HepG2 (cell line): ENCODE results near the gene ADGRV1. TPM values are rescaled to one million over a fixed set of nuclear protein-coding genes. Genes with fewer than 3 reads are reported as not detected.

ENCODE experiments used
- ATAC-seq: fragments of 200-7000 bp; cut with Tn5 transposase; 3 replicates; pipeline ENCODE4 v1.9.1; 2020; ENCODE audit warnings: mild to moderate bottlenecking, moderate library complexity
- BruUV-seq: library from RNA; stranded (reverse); fragments of 400-500 nt; replicated peaks from 2 replicates; lab custom pipeline; 2021; lab: Mats Ljungman, UMichigan
- CTCF ChIA-PET: fragments of 300-600 bp; formaldehyde crosslinking; extraction: SDS; loops from one replicate; lab custom pipeline; 2021; ENCODE audit warnings: low total read pairs, inconsistent platforms, low intra/inter-chr PET ratio; lab: Yijun Ruan, JAX
- POLR2A ChIA-PET: fragments of 350-600 bp; sonication (Branson Sonifier 250); formaldehyde crosslinking; loops from one replicate; lab custom pipeline; 2020; ENCODE audit warnings: antibody characterized with exemption, inconsistent platforms; lab: Yijun Ruan, JAX
- DNase-seq: peaks from one replicate; pipeline ENCODE4 v3.0.0-alpha.2; 2015; ENCODE audit warnings: low spot score
- FAIRE-seq: peaks from 3 replicates; lab custom pipeline; 2011; peaks lifted over from hg19 to GRCh38; lab: Jason Lieb, UNC
- H2AFZ ChIP-seq: one replicate; pipeline ENCODE4 v1.6.1; 2011; ENCODE audit warnings: low read length, inconsistent platforms
- H3K27ac ChIP-seq: fragments of 300-600 bp; 3 replicates; pipeline ENCODE4 v1.8.0; 2011; ENCODE audit warnings: mixed run types, mild to moderate bottlenecking, mixed read lengths, low read length, inconsistent platforms; ENCODE audit not compliant: insufficient read depth; ENCODE audit errors: extremely low read length
- H3K27me3 ChIP-seq, 2 experiments: fragments of 200-600 bp in 1 of 2; 2 replicates in 1 of 2; 3 replicates in 1 of 2; pipeline versions ENCODE4 v1.6.0 to v1.8.0; 2011; ENCODE audit warnings: low read length in 2 of 2, mild to moderate bottlenecking in 2 of 2, moderate library complexity in 2 of 2, inconsistent platforms in 1 of 2; ENCODE audit not compliant: insufficient read depth in 2 of 2, control insufficient read depth in 1 of 2
- H3K36me3 ChIP-seq, 2 experiments: fragments of 200-600 bp in 1 of 2; replicated peaks in 1 of 2; 2 replicates in 1 of 2; 3 replicates in 1 of 2; pipeline versions ENCODE4 v1.5.1 to v1.8.0; 2011; ENCODE audit warnings: low read length in 2 of 2, inconsistent platforms in 1 of 2; ENCODE audit not compliant: insufficient read depth in 2 of 2, control insufficient read depth in 1 of 2
- H3K4me1 ChIP-seq: 2 replicates; pipeline ENCODE4 v1.5.1; 2012; ENCODE audit warnings: low read length, inconsistent platforms; ENCODE audit not compliant: insufficient read depth
- H3K4me2 ChIP-seq: 2 replicates; pipeline ENCODE4 v1.6.0; 2011; ENCODE audit warnings: low read depth, low read length, inconsistent platforms
- H3K4me3 ChIP-seq, 3 experiments: fragments of 200-600 bp in 1 of 3; sonication (generic), shearing (Covaris generic) in 1 of 3; replicated peaks in 1 of 3; 2 replicates each; pipeline ENCODE4 v1.5.1; 2011 to 2016; ENCODE audit warnings: low read length in 3 of 3, inconsistent platforms in 2 of 3, low read depth in 2 of 3, mild to moderate bottlenecking in 2 of 3, control low read depth in 1 of 3, mixed read lengths in 1 of 3; ENCODE audit not compliant: insufficient read depth in 1 of 3
- H3K79me2 ChIP-seq: one replicate; pipeline ENCODE4 v1.6.1; 2011; ENCODE audit warnings: low read length, inconsistent platforms; ENCODE audit not compliant: insufficient read depth
- H3K9ac ChIP-seq: 2 replicates; pipeline ENCODE4 v1.6.0; 2011; ENCODE audit warnings: mild to moderate bottlenecking, low read depth, low read length, inconsistent platforms; ENCODE audit not compliant: insufficient read depth
- H3K9me3 ChIP-seq: 2 replicates; pipeline ENCODE4 v1.5.1; 2012; ENCODE audit warnings: mild to moderate bottlenecking, low read length
- H4K20me1 ChIP-seq: 2 replicates; pipeline ENCODE4 v1.6.0; 2011; ENCODE audit warnings: inconsistent platforms, mild to moderate bottlenecking, low read length, moderate library complexity; ENCODE audit not compliant: insufficient read depth
- CC2D1A ChIP-seq: sonication (generic); formaldehyde crosslinking; IDR thresholded peaks from 2 replicates; pipeline ENCODE4 v1.8.1; 2023; ENCODE audit warnings: mild to moderate bottlenecking, missing genetic modification reagents
- EP300 ChIP-seq, 3 experiments: sonication (generic) in 1 of 3; formaldehyde crosslinking in 1 of 3; IDR thresholded peaks; 2 replicates each; pipeline versions ENCODE4 v1.5.1 to v1.6.1; 2011 to 2020; ENCODE audit warnings: low read depth in 2 of 3, low read length in 2 of 3, borderline replicate concordance in 1 of 3, improper control_type of control experiment in 1 of 3, mild to moderate bottlenecking in 1 of 3, missing genetic modification reagents in 1 of 3, moderate library complexity in 1 of 3
- FOSL2 ChIP-seq: sonication (generic); formaldehyde crosslinking; IDR thresholded peaks from 2 replicates; pipeline ENCODE4 v1.4.0; 2020; ENCODE audit warnings: missing genetic modification reagents
- FOXA1 ChIP-seq, 2 experiments: fragments of 450-650 bp in 1 of 2; sonication (generic) in 1 of 2; formaldehyde crosslinking in 1 of 2; IDR thresholded peaks; 2 replicates each; pipeline versions ENCODE4 v1.4.0 to v1.6.1; 2016 to 2020; ENCODE audit warnings: missing genetic modification reagents in 1 of 2
- NCOA2 ChIP-seq: sonication (generic); formaldehyde crosslinking; IDR thresholded peaks from 2 replicates; pipeline ENCODE4 v1.8.0; 2022; ENCODE audit warnings: inconsistent platforms
- PITX1 ChIP-seq: sonication (generic); formaldehyde crosslinking; IDR thresholded peaks from 2 replicates; pipeline ENCODE4 v1.5.1; 2020; ENCODE audit warnings: mild to moderate bottlenecking, missing genetic modification reagents
- RARA ChIP-seq: IDR thresholded peaks from 2 replicates; pipeline ENCODE4 v1.6.1; 2016; ENCODE audit warnings: missing genetic modification reagents, missing compliant biosample characterization
- SOX13 ChIP-seq, 3 experiments: fragments of 450-650 bp in 1 of 3; sonication (generic) in 1 of 3; formaldehyde crosslinking in 1 of 3; IDR thresholded peaks in 2 of 3; conservative IDR thresholded peaks in 1 of 3; 2 replicates each; pipeline versions ENCODE4 v1.5.0 to v1.6.1; 2016 to 2020; ENCODE audit warnings: antibody characterized with exemption in 1 of 3, mild to moderate bottlenecking in 1 of 3, missing compliant biosample characterization in 1 of 3, missing genetic modification reagents in 1 of 3, moderate library complexity in 1 of 3
- TCF7 ChIP-seq: sonication (generic); IDR thresholded peaks from 2 replicates; pipeline ENCODE4 v1.6.1; 2016; ENCODE audit warnings: antibody characterized with exemption, low read depth
- TEAD3 ChIP-seq: optimal IDR thresholded peaks from 2 replicates; pipeline ENCODE3; 2016; ENCODE audit warnings: borderline replicate concordance
- ZNF121 ChIP-seq: sonication (generic); formaldehyde crosslinking; IDR thresholded peaks from 2 replicates; pipeline ENCODE4 v1.5.0; 2020; ENCODE audit warnings: mild to moderate bottlenecking, missing genetic modification reagents
- ZNF143 ChIP-seq: sonication (generic); formaldehyde crosslinking; IDR thresholded peaks from 2 replicates; pipeline ENCODE4 v1.4.0; 2020; ENCODE audit warnings: missing genetic modification reagents
- ZNF44 ChIP-seq: sonication (generic); formaldehyde crosslinking; IDR thresholded peaks from 2 replicates; pipeline ENCODE4 v1.5.1; 2020; ENCODE audit warnings: mild to moderate bottlenecking, missing genetic modification reagents
- WGBS: methylation state at CpG from one replicate; pipeline ENCODE4 v1.1.6; 2017; ENCODE audit warnings: low lambda C conversion rate; 5-methylcytosine and 5-hydroxymethylcytosine counted together
- in situ Hi-C: cut with HindIII; loops from 2 replicates; pipeline ENCODE4 v1.10.0; 2017; ENCODE audit warnings: low pct_unique_long_range_greater_than_20kb; ENCODE audit not compliant: extremely low pct_ligation_motif_present
- intact Hi-C: fragments of 100-400 bp; cut with micrococcal nuclease; formaldehyde crosslinking; loops from one replicate; pipeline ENCODE4 v1.10.0; 2022; ENCODE audit not compliant: unreplicated experiment
- polyA plus RNA-seq, 8 experiments: library from polyadenylated mRNA; depleted of rRNA in 3 of 8; stranded (reverse) in 7 of 8; unstranded in 1 of 8; fragments of >200 nt; fragmentation: Illumina TruSeq in 4 of 8; extraction: Trizol in 4 of 8; gene quantifications; 2 replicates each; pipeline versions ENCODE4 v1.2.1 to v1.2.3, GENCODE V29; 2011 to 2016; ENCODE audit warnings: low read depth in 4 of 8, missing spikeins in 1 of 8, mixed read lengths in 1 of 8; ENCODE audit not compliant: insufficient read depth in 1 of 8
- total RNA-seq, 5 experiments: library from RNA; depleted of rRNA; stranded (reverse); fragments of >200 nt; fragmentation: Illumina TruSeq; extraction: Trizol; gene quantifications; 2 replicates each; pipeline ENCODE4 v1.2.3, GENCODE V29; 2016; ENCODE audit warnings: low read depth in 1 of 5
- TF ChIP-seq, protein P1 (sequence below): IDR thresholded peaks from 2 replicates; pipeline ENCODE4 v1.4.0; 2020; ENCODE audit warnings: mild to moderate bottlenecking, missing genetic modification reagents
- TF ChIP-seq, protein P2 (sequence below): sonication (generic); formaldehyde crosslinking; IDR thresholded peaks from 2 replicates; pipeline ENCODE4 v1.4.0; 2020; ENCODE audit warnings: missing genetic modification reagents; ENCODE audit errors: not compliant biosample characterization

ADGRV1 gene
- total and polyA plus RNA-seq, 2 of the 13 experiments (the other 11 are each of a cell fraction or from before 2014, with no cell fraction given) = 1.7 to 3.9 TPM

DNA sequence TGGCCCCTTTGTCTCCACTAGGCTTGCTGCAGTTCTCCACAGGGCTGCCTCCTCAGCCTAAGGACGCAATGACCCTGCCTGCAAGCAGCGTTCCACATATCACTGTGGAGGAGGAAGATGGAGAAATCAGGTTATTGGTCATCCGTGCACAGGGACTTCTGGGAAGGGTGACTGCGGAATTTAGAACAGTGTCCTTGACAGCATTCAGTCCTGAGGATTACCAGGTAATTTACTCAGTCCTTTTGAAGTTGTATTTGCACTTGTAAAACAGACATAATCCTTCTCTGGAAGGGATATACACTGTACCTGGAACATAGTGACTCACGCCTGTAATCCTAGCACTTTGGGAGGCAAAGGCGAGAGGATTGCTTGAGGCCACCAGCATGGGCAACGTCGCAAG is 116.6 kb downstream of the ADGRV1 start:
- ChIA-PET CTCF (no interaction called here), POLR2A (no interaction called here)
- Histone ChIP-seq H3K9me3 (no peaks in the 10 kb centered on the region), H3K27ac (no peak overlapping the region), H2AFZ (no peak overlapping the region), H3K4me3 (no peak overlapping the region), H3K4me2 (no peak overlapping the region; the same call in 1 of the 2 replicates), H3K79me2 (no peaks in the 10 kb centered on the region), H3K27me3 (no peaks in the 10 kb centered on the region), H3K36me3 (no peaks in the 10 kb centered on the region), H3K4me1 (no peaks in the 10 kb centered on the region; the same call in 1 of the 2 replicates), H3K9ac (no peak overlapping the region), H4K20me1 (no peaks in the 10 kb centered on the region)
- in situ Hi-C loops = no loop called here
- TF ChIP-seq PITX1 (CRISPR knock-in tag) (peak; percentile 42; the same call in 1 of the 2 replicates), TCF7 (peak; percentile 63; the same call in 1 of the 2 replicates), RARA (CRISPR knock-in tag) (0 out of 2 replicates have a peak, but pooled peaks have one; percentile 8), ZNF121 (CRISPR knock-in tag) (no peak), CC2D1A (CRISPR knock-in tag) (no peak), EP300 (IDR thresholded peaks at IDR 0.05; ENCODE audit: low read depth in 2 of 2, low read length in 2 of 2) (peak in 1 of 2 experiments; percentile 48; a peak in 1 of 4 replicates), EP300 (CRISPR knock-in tag; IDR thresholded peaks at IDR 0.05; ENCODE audit: borderline replicate concordance) (0 out of 2 replicates have a peak, but pooled peaks have one; percentile 35), NCOA2 (CRISPR knock-in tag) (peak; percentile 57; the same call in 1 of the 2 replicates), FOSL2 (CRISPR knock-in tag) (peak; percentile 81), ZNF143 (peak; percentile 66), TEAD3 (CRISPR knock-in tag) (peak; percentile 18), SOX13 (IDR thresholded peaks at IDR 0.05) (no peak), SOX13 (CRISPR knock-in tag; conservative IDR thresholded peaks at IDR 0.05 in 1 of 2, IDR thresholded peaks at IDR 0.05 in 1 of 2) (peak in 1 of 2 experiments; percentile 35; a peak in 1 of 4 replicates), ZNF44 (CRISPR knock-in tag) (no peak), FOXA1 (IDR thresholded peaks at IDR 0.05) (no peak), FOXA1 (CRISPR knock-in tag; IDR thresholded peaks at IDR 0.05) (peak; percentile 31; the same call in 1 of the 2 replicates)
- TF ChIP-seq, protein P1, sequence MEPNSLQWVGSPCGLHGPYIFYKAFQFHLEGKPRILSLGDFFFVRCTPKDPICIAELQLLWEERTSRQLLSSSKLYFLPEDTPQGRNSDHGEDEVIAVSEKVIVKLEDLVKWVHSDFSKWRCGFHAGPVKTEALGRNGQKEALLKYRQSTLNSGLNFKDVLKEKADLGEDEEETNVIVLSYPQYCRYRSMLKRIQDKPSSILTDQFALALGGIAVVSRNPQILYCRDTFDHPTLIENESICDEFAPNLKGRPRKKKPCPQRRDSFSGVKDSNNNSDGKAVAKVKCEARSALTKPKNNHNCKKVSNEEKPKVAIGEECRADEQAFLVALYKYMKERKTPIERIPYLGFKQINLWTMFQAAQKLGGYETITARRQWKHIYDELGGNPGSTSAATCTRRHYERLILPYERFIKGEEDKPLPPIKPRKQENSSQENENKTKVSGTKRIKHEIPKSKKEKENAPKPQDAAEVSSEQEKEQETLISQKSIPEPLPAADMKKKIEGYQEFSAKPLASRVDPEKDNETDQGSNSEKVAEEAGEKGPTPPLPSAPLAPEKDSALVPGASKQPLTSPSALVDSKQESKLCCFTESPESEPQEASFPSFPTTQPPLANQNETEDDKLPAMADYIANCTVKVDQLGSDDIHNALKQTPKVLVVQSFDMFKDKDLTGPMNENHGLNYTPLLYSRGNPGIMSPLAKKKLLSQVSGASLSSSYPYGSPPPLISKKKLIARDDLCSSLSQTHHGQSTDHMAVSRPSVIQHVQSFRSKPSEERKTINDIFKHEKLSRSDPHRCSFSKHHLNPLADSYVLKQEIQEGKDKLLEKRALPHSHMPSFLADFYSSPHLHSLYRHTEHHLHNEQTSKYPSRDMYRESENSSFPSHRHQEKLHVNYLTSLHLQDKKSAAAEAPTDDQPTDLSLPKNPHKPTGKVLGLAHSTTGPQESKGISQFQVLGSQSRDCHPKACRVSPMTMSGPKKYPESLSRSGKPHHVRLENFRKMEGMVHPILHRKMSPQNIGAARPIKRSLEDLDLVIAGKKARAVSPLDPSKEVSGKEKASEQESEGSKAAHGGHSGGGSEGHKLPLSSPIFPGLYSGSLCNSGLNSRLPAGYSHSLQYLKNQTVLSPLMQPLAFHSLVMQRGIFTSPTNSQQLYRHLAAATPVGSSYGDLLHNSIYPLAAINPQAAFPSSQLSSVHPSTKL (CRISPR knock-in tag) = peak; percentile 55
- TF ChIP-seq, protein P2, sequence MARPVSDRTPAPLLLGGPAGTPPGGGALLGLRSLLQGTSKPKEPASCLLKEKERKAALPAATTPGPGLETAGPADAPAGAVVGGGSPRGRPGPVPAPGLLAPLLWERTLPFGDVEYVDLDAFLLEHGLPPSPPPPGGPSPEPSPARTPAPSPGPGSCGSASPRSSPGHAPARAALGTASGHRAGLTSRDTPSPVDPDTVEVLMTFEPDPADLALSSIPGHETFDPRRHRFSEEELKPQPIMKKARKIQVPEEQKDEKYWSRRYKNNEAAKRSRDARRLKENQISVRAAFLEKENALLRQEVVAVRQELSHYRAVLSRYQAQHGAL (CRISPR knock-in tag) = no peak
- FAIRE-seq (no peak), ATAC-seq (peak; percentile 91), DNase-seq (peak; percentile 66)
- 1% methylated on average over 6 of the region's 8 CpGs for WGBS
- intact Hi-C loops = no loop called here
- BruUV-seq = no TSS peak
